Hypothalamus (tissue), 51 donors: ENCODE results near the gene TMEM86A.

Source experiments
- DNase-seq, 51 donors: peaks; one replicate each; lab custom pipeline; 2025; lab: John Stamatoyannopoulos, UW

TMEM86A gene

DNA sequence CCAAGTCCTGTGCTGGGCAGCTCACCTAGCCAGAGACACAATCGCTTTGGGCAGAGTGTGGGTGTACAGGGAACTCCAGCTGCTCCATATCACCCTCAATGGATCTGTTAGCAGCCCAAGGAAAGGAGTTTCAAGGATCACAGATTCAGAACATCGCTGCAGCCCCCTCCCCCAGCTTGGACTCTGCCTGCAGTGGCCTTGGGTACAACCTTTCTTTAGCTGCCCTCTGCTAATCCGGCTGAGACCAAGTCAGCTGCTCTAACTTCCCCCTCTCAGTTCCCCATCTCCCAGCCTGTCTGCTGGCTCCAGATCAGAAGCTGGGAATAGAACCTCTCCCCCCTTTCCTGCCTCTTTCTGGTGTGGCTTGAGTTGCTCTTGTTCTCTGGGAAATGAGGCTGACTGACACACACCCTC lies 1.3 kb downstream of the TMEM86A start:
- peak in 25 of 51 donors; percentile 11 to 58 (median 30) for DNase-seq

- DNase-seq = peak in 7 of 51 donors; percentile 10 to 26 (median 16)
Observed at GRCh38 chr11:18700375-18700774, 1.8 kb downstream of the TMEM86A start.

- DNase-seq = no peak
Observed at GRCh38 chr11:18700872-18701271, 2.3 kb downstream of the TMEM86A start.

- DNase-seq = no peak
Observed at GRCh38 chr11:18701614-18702216, 3.1 kb downstream of the TMEM86A start.

DNA sequence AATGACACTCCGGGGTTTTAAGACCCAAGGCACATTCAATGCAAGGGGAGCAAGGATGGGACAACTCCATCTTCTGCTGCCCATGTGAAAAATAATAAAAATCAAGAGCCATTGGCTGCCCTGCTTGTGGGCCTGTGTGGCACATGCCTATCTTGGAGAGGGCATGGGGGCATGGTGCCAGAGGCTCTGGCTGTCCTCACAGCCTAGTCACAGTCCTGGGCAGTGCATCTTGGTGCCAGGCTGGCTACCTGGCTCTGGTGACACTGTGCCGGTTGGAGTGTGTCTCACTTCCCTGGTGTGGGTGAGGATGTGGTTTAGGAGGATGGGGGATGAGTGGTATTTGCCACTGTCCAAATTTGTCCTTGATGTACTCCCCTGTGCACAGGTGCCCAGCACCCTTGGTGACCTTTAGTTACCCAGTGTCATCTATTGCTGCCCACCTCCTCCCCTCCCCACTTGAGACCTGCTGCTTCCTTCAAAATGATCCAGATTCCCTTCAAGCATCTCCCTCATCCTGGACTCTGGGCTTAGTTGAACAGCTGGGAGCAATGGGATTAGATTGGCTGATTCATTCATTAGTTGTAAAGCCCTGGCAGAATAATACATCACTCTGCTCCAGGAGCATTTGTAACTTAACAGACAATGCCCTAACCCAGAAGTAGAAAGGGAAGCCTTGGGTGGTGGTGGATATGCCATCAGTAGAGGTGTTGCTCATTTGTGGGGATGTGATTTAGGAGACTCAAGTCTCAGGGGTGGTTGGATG lies 4.6 kb downstream of the TMEM86A start:
- no peak for DNase-seq

- DNase-seq = no peak
Observed at GRCh38 chr11:18704045-18704645, 5.6 kb downstream of the TMEM86A start.

- DNase-seq = peak in 1 of 51 donors; percentile 27
Observed at GRCh38 chr11:18704698-18705097, 6.1 kb downstream of the TMEM86A start.

- DNase-seq = peak in 11 of 51 donors; percentile 20 to 61 (median 47)
Observed at GRCh38 chr11:18705651-18706281, 7.2 kb downstream of the TMEM86A start.

DNA sequence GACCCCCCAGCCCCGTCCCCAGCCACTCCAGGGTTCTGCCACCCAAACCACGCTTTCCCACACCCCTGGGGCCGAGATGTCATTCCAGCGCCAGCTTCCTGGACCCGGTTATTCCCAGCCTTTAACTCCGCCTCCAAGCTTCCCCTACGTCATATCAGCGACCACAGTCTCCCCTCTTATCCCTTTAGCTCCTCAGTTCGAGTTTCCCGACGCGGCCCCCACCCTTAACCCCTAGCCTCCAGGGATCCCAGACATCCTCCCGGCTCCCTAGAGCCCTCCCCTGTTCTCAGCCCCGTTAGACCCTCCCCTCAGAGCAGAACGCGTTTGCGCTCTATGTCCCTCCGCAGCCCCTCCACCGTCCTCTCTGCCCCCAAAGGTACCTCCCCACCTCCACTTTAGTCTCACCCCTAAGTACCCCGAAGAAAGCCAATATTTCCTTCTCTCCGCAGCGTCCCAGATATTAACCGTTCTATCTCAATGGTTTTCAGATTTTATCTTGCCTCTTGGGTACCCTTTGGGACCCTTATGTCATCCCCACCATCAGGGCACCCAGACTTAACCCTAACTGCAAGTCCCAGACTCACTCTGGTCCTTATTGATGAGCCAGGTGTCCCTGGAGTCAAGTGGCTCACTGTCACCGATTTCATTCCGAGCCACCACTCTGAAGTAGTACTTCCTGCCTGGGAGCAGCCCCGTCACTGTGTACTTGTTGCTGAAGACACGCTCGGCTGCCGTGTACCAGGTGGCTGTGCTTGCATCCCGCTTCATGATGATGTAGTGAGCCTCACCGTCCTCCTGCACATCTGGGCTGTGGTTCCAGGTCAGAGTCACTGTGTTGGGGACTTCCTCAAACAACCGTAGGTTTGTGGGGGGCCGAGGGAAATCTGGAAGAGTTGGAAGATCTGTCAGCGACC lies 8.0 kb downstream of the TMEM86A start:
- DNase-seq = peak in 27 of 51 donors; percentile 12 to 62 (median 42)

GRCh38 chr11:18707811-18708340 lies 9.3 kb downstream of the TMEM86A start:
- no peak for DNase-seq

GRCh38 chr11:18709414-18709813 lies 10.8 kb downstream of the TMEM86A start:
- no peak for DNase-seq

DNA sequence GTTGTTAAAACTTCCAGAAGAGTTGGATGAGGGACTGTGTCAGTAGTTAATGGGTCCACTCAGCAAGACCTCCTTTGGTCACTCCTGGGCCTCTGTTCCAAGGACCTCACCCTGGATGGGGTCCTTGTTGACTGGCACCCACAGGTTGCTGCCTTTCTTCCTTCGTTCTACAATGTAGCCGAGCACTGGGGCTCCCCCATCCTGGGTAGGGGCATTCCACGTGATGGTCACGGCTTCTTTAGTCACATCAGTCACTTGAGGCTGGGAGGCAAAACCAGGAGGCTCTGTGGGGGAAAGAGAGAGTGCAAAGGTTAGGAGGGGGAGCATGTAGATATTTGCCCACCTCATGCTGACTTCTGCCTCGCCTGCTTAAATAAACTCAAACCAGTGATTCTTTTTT lies 12.0 kb downstream of the TMEM86A start:
- DNase-seq = no peak

GRCh38 chr11:18713646-18714442 lies 15.3 kb downstream of the TMEM86A start:
- no peak for DNase-seq

- no peak for DNase-seq
Observed at GRCh38 chr11:18714443-18714780, 15.8 kb downstream of the TMEM86A start.

DNA sequence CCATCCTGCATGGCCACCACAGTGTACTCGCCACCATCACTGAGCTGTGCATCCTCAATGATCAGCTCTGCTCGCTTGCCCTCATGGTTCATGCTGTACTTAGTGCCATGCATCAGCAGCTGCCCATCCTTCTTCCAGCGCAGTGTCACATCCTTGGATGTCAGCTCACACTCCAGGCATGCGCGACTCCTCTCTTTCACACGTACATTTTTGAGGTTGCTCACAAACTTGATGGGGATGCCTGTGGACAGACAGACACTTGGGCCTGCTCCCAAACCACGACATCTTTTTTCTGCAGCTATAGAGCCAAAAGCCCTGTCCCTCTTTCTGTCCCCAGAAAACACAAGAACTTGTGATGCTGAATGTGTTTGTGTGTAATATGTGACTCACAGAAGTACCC lies 16.9 kb downstream of the TMEM86A start:
- no peak for DNase-seq

GRCh38 chr11:18720091-18720807 lies 21.7 kb downstream of the TMEM86A start:
- DNase-seq = peak in 9 of 51 donors; percentile 12 to 50 (median 21)

DNA sequence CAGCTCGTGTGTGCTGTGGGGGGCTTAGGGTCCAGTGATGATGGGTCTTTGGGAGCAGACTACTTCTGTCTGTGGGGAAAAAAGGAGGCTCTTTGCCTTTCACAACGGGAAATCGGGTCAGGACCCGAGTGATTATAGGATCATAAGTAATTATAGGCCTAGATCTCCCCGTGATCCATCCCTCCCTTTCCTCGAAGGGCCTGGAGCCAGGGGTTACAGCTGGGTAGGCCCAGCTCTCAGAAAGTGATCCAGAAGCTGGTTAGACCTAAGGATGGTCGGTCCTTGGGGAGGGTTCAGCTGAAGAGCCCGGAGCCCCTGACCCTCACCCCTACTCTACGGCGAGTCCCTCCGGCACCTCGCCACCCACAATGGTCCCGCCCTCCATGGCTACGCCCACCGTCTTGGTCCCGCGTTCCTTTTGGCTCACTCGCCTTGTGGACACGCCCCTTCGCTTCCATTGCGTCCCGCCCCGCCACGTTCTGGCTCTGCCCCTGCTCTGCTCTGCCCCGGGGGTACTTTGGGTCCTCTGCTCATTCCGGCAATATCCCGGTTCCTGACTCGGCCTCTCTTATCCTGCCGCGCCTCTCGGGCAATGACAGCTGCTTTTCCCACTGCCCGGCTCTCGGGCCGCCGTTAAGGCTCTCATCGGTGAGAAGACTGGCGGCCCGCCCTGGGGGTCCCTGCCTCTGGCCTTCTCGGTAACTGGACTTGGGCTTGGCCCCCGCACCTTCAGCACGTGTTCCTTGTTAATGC lies 22.4 kb downstream of the TMEM86A start:
- DNase-seq = peak in 44 of 51 donors; percentile 17 to 82 (median 52)
